Measurements from ENCODE around the gene KCNQ1.

Gene KCNQ1

GRCh38 chr11:2419638-2420501 is 24.9 kb upstream of the KCNQ1 start:
- H3K27ac ChIP-seq (ENCODE audit: low read length), result peak overlapping the region; percentile 46

DNA sequence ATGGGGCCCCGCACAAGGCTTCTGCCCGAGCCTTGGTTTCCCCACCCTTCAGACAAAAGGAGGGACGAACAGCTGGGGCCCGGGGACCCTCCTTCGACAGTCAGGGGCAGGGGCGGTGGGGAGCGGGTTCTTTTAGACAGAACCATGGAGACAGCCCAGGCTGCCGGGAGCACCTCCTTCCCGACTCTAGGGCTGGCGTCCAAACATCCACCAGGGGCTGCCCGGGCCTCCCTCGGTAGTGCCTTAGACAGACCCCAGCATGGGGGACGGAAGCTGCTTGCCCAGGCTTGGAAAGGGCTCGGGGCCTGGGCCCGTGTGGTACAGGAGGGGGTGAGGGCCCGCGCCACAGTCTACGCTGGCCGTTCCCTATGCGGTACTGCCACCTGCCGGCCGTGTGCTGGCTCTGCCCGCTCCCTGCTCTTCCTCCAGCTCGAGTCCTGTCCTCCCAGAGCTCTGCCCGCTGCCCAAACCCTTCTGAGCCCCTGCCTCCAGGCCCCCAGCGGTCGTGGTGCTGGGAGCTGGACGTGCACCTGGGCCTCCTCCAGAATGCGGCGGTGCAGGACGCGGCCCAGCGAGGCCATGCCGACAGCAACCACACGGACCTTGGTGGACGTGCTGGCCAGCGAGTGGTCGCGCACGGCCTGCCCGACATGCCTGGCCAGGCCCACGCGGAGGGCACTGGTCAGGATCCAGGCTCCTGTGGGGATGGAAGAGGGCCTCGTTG is 24.1 kb upstream of the KCNQ1 start:
- Histone ChIP-seq H3K4me1 (ENCODE audit: control insufficient read depth, insufficient read depth, low read length) (peaks cover 14% of the 10 kb centered on the region), H3K36me3 (ENCODE audit: control insufficient read depth in 2 of 2, insufficient read depth in 2 of 2, low read length in 2 of 2) (no peaks in the 10 kb centered on the region), H3K9ac (ENCODE audit: low read length in 2 of 2) (peak overlapping the region in 1 of 2 donors; percentile 21), H3K27me3 (ENCODE audit: control insufficient read depth in 1 of 2, insufficient read depth in 2 of 2, low read length in 2 of 2) (peaks cover 0 to 2% of the 10 kb centered on the region in 2 donors), H3K9me3 (ENCODE audit: control insufficient read depth in 2 of 2, low read length in 2 of 2) (no peaks in the 10 kb centered on the region), H3K4me3 (ENCODE audit: low read length in 2 of 2) (peak overlapping the region in 1 of 2 donors; percentile 15), H3K27ac (ENCODE audit: low read length) (peak overlapping the region; percentile 46)

More at GRCh38 chr11:2419638-2420501, 24.9 kb upstream of the KCNQ1 start:
- Histone ChIP-seq H3K27me3 (ENCODE audit: control insufficient read depth in 1 of 2, insufficient read depth in 2 of 2, low read length in 2 of 2) (peaks cover 0 to 2% of the 10 kb centered on the region in 2 donors), H3K4me1 (ENCODE audit: control insufficient read depth, insufficient read depth, low read length) (peaks cover 14% of the 10 kb centered on the region), H3K36me3 (ENCODE audit: control insufficient read depth in 2 of 2, insufficient read depth in 2 of 2, low read length in 2 of 2) (no peaks in the 10 kb centered on the region), H3K9ac (ENCODE audit: low read length in 2 of 2) (peak overlapping the region; percentile 21 to 22), H3K4me3 (ENCODE audit: low read length in 2 of 2) (no peak overlapping the region), H3K9me3 (ENCODE audit: control insufficient read depth in 2 of 2, low read length in 2 of 2) (no peaks in the 10 kb centered on the region)

DNA sequence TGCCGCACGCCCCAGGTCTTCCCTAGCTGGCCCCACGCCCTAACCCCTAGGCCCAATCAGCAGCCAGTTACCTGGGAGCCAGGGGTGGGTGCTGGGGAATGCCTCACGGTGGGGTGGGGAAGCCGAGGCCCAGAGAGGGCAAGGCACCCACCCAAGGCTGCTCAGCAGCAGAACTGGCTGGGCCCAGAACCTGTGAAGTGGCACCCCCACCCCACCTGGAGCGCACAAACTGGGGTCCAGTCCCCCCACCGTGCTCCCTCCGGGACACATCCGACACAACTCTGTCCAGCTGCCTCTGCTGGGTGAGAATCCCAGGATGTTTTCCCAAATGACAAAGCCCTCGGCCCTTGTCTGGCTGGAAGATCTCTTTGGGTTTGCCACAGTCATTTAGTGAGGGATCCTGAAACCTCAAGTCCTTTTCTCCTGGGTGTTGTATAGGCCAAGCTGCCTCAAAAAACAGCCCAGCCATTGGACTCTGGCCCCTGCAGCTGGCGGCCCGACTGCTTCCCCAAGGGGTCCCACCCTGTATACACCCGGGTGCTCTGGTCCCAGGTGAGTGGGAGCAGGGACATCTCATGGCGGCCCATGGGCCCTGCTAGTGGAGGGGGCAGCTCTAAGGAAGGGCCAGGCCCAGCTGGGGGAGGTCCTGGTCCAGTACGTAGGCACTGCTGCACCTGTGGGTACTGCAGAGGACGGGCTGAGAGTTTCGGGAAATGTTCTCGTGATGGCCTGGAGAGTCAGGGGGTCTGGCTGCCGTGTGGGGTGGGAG is 23.4 kb upstream of the KCNQ1 start:
- Histone ChIP-seq H3K9me3 (ENCODE audit: control insufficient read depth in 2 of 2, low read length in 2 of 2) (no peaks in the 10 kb centered on the region), H3K9ac (ENCODE audit: low read length in 2 of 2) (no peak overlapping the region), H3K4me3 (ENCODE audit: low read length in 2 of 2) (no peak overlapping the region), H3K27me3 (ENCODE audit: control insufficient read depth in 1 of 2, insufficient read depth in 2 of 2, low read length in 2 of 2) (peaks cover 0 to 2% of the 10 kb centered on the region in 2 donors), H3K36me3 (ENCODE audit: control insufficient read depth in 2 of 2, insufficient read depth in 2 of 2, low read length in 2 of 2) (no peaks in the 10 kb centered on the region), H3K27ac (ENCODE audit: low read length) (no peak overlapping the region), H3K4me1 (ENCODE audit: control insufficient read depth, insufficient read depth, low read length) (peaks cover 14% of the 10 kb centered on the region)

GRCh38 chr11:2421996-2422395 is 22.8 kb upstream of the KCNQ1 start:
- Histone ChIP-seq H3K27me3 (ENCODE audit: control insufficient read depth in 1 of 2, insufficient read depth in 2 of 2, low read length in 2 of 2) (peaks cover 0 to 2% of the 10 kb centered on the region in 2 donors), H3K4me3 (ENCODE audit: low read length in 2 of 2) (no peak overlapping the region), H3K27ac (ENCODE audit: low read length) (no peak overlapping the region), H3K4me1 (ENCODE audit: control insufficient read depth, insufficient read depth, low read length) (peaks cover 14% of the 10 kb centered on the region), H3K9me3 (ENCODE audit: control insufficient read depth in 2 of 2, low read length in 2 of 2) (no peaks in the 10 kb centered on the region), H3K9ac (ENCODE audit: low read length in 2 of 2) (no peak overlapping the region), H3K36me3 (ENCODE audit: control insufficient read depth in 2 of 2, insufficient read depth in 2 of 2, low read length in 2 of 2) (no peaks in the 10 kb centered on the region)

- Histone ChIP-seq H3K36me3 (ENCODE audit: control insufficient read depth in 2 of 2, insufficient read depth in 2 of 2, low read length in 2 of 2) (no peaks in the 10 kb centered on the region), H3K4me1 (ENCODE audit: control insufficient read depth, insufficient read depth, low read length) (peaks cover 14% of the 10 kb centered on the region), H3K9ac (ENCODE audit: low read length in 2 of 2) (no peak overlapping the region), H3K27me3 (ENCODE audit: control insufficient read depth in 1 of 2, insufficient read depth in 2 of 2, low read length in 2 of 2) (peaks cover 0 to 2% of the 10 kb centered on the region in 2 donors), H3K27ac (ENCODE audit: low read length) (no peak overlapping the region), H3K9me3 (ENCODE audit: control insufficient read depth in 2 of 2, low read length in 2 of 2) (no peaks in the 10 kb centered on the region), H3K4me3 (ENCODE audit: low read length in 2 of 2) (no peak overlapping the region)
These were observed 22.2 kb upstream of the KCNQ1 start for GRCh38 chr11:2422461-2423156.

DNA sequence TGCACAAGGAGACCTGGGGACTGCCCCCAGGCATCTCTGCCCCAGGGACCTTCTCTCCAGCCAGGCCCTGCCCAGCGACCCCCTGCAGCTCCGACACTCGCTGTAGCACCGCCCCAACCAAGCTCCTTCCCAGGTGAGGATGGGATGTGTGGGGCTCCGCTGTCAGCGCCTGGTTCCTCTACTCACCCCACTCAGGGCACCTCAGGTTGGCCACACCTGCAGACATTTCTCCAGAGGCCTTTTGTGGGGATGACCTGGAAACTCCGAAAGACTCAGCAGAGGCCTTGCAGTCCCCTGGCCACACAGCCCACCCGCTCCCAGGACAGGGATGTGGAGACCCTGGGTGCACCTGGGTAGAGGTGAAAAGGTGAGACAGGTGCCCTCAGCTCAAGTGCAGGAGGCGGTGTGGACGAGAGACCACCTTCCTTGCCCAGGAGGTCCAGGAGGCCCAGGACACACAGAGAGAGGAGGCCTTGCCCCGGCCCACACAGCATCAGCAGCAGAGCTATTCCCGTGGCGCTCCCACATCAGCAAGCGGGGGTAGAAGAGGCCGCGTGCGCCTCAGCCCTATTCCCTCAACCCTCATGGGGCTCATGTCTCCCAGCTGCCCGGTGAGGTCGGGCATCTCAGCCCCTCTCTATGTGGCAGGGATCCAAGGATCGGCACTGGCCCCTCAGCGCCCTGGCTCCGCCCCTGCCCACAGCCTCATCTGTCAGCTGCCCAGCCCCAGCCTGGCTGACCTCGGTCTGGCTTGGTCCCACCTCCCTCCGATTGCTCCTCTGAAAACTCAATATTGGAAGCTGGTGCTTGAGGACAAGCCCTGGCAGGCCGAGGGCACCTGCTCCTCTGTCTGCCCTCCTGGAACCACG is 21.4 kb upstream of the KCNQ1 start:
- no peaks in the 10 kb centered on the region for H3K9me3 ChIP-seq (ENCODE audit: control insufficient read depth in 2 of 2, low read length in 2 of 2)
- peaks cover 14% of the 10 kb centered on the region for H3K4me1 ChIP-seq (ENCODE audit: control insufficient read depth, insufficient read depth, low read length)
- no peaks in the 10 kb centered on the region for H3K36me3 ChIP-seq (ENCODE audit: control insufficient read depth in 2 of 2, insufficient read depth in 2 of 2, low read length in 2 of 2)
- no peak overlapping the region for H3K27ac ChIP-seq (ENCODE audit: low read length)
- no peak overlapping the region for H3K9ac ChIP-seq (ENCODE audit: low read length in 2 of 2)
- H3K4me3 ChIP-seq (ENCODE audit: low read length in 2 of 2), result no peak overlapping the region
- H3K27me3 ChIP-seq (ENCODE audit: control insufficient read depth in 1 of 2, insufficient read depth in 2 of 2, low read length in 2 of 2), result peaks cover 0 to 2% of the 10 kb centered on the region in 2 donors

- Histone ChIP-seq H3K27me3 (ENCODE audit: control insufficient read depth in 1 of 2, insufficient read depth in 2 of 2, low read length in 2 of 2) (peaks cover 0 to 2% of the 10 kb centered on the region in 2 donors), H3K9ac (ENCODE audit: low read length in 2 of 2) (no peak overlapping the region), H3K36me3 (ENCODE audit: control insufficient read depth in 2 of 2, insufficient read depth in 2 of 2, low read length in 2 of 2) (no peaks in the 10 kb centered on the region), H3K27ac (ENCODE audit: low read length) (no peak overlapping the region), H3K4me3 (ENCODE audit: low read length in 2 of 2) (no peak overlapping the region), H3K4me1 (ENCODE audit: control insufficient read depth, insufficient read depth, low read length) (peaks cover 10% of the 10 kb centered on the region), H3K9me3 (ENCODE audit: control insufficient read depth in 2 of 2, low read length in 2 of 2) (no peaks in the 10 kb centered on the region)
These were observed 19.9 kb upstream of the KCNQ1 start for GRCh38 chr11:2424811-2425495.

DNA sequence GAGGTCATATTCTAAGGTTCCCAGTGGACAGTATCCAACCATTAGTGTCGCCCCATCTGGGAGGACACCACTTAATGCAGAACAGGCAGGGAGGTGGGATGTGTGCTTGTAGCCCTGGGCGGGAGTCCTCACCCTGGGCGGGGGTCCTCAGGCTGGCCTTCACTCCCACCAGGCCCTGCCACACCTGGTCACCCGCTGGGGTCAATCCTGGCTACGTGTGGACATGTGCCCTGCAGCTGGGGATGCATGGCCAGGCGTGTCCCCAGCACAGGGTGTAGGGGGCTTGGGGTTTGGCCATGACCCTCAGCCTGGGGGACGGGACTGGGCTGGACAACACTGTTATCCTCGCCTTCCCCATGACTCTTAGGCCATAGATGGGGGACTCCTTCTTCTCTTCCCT is 19.3 kb upstream of the KCNQ1 start:
- Histone ChIP-seq H3K4me1 (ENCODE audit: control insufficient read depth, insufficient read depth, low read length) (peaks cover 5% of the 10 kb centered on the region), H3K27me3 (ENCODE audit: control insufficient read depth in 1 of 2, insufficient read depth in 2 of 2, low read length in 2 of 2) (peaks cover 0 to 2% of the 10 kb centered on the region in 2 donors), H3K9ac (ENCODE audit: low read length in 2 of 2) (no peak overlapping the region), H3K27ac (ENCODE audit: low read length) (no peak overlapping the region), H3K4me3 (ENCODE audit: low read length in 2 of 2) (no peak overlapping the region), H3K36me3 (ENCODE audit: control insufficient read depth in 2 of 2, insufficient read depth in 2 of 2, low read length in 2 of 2) (no peaks in the 10 kb centered on the region), H3K9me3 (ENCODE audit: control insufficient read depth in 2 of 2, low read length in 2 of 2) (no peaks in the 10 kb centered on the region)

GRCh38 chr11:2426221-2426620 is 18.6 kb upstream of the KCNQ1 start:
- H3K27ac ChIP-seq (ENCODE audit: low read length), result no peak overlapping the region
- H3K9ac ChIP-seq (ENCODE audit: low read length in 2 of 2), result no peak overlapping the region
- H3K36me3 ChIP-seq (ENCODE audit: control insufficient read depth in 2 of 2, insufficient read depth in 2 of 2, low read length in 2 of 2), result no peaks in the 10 kb centered on the region
- no peaks in the 10 kb centered on the region for H3K4me1 ChIP-seq (ENCODE audit: control insufficient read depth, insufficient read depth, low read length)
- H3K9me3 ChIP-seq (ENCODE audit: control insufficient read depth in 2 of 2, low read length in 2 of 2), result no peaks in the 10 kb centered on the region
- peaks cover 0 to under 1% of the 10 kb centered on the region in 2 donors for H3K27me3 ChIP-seq (ENCODE audit: control insufficient read depth in 1 of 2, insufficient read depth in 2 of 2, low read length in 2 of 2)
- H3K4me3 ChIP-seq (ENCODE audit: low read length in 2 of 2), result no peak overlapping the region
